ENCODE measurements around the gene TNNC1. TPM values are rescaled to one million over a fixed set of nuclear protein-coding genes. Genes with fewer than 3 reads are reported as not detected.

Gene TNNC1
- total RNA-seq, 1 donor from 2014 or later = 12.4 TPM

GRCh38 chr3:52420388-52420787 lies 33.5 kb downstream of the TNNC1 start:
- Histone ChIP-seq H3K27me3 (ENCODE audit: insufficient read depth, low read length) (no peaks in the 10 kb centered on the region), H4K20me1 (ENCODE audit: insufficient read depth, low read length) (no peaks in the 10 kb centered on the region), H3K4me2 (ENCODE audit: low read length) (no peak overlapping the region), H3K4me3 (ENCODE audit: insufficient read depth, low read depth, low read length) (no peak overlapping the region), H3K27ac (ENCODE audit: low read depth, low read length) (no peak overlapping the region), H3K79me2 (ENCODE audit: insufficient read depth, low read length) (no peaks in the 10 kb centered on the region), H3K9ac (ENCODE audit: low read length) (no peak overlapping the region), H3K36me3 (ENCODE audit: insufficient read depth, low read length) (no peaks in the 10 kb centered on the region), H2AFZ (ENCODE audit: low read depth, low read length) (no peak overlapping the region), H3K4me1 (ENCODE audit: insufficient read depth, low read length) (no peaks in the 10 kb centered on the region), H3K9me3 (ENCODE audit: insufficient read depth, low read depth, low read length) (no peaks in the 10 kb centered on the region)
- peaks cover 4% of the 10 kb centered on the region for H3K36me3 Mint-ChIP-seq (ENCODE audit: low read depth, unreplicated experiment)
- no peak overlapping the region for H3K4me3 Mint-ChIP-seq (ENCODE audit: unreplicated experiment)
- H3K4me1 Mint-ChIP-seq (ENCODE audit: low read depth, unreplicated experiment) = no peaks in the 10 kb centered on the region
- no peak for DNase-seq (ENCODE audit: low read depth)
- H3K27me3 Mint-ChIP-seq (ENCODE audit: low read depth, unreplicated experiment) = peaks cover 13% of the 10 kb centered on the region
- no peak overlapping the region for H3K27ac Mint-ChIP-seq (ENCODE audit: unreplicated experiment)
- FAIRE-seq = no peak
- TF ChIP-seq EZH2 (IDR thresholded peaks at IDR 0.05; ENCODE audit: insufficient read depth, low read length) = no peak
- TF ChIP-seq CTCF (IDR thresholded peaks at IDR 0.05; ENCODE audit: insufficient read depth, low read depth, low read length) = no peak
- H3K9me3 Mint-ChIP-seq (ENCODE audit: unreplicated experiment) = no peaks in the 10 kb centered on the region

GRCh38 chr3:52415800-52416199 lies 38.0 kb downstream of the TNNC1 start:
- no peak overlapping the region for H3K27ac Mint-ChIP-seq (ENCODE audit: unreplicated experiment)
- Histone ChIP-seq H4K20me1 (ENCODE audit: insufficient read depth, low read length) (peaks cover 13% of the 10 kb centered on the region), H3K4me3 (ENCODE audit: insufficient read depth, low read depth, low read length) (no peak overlapping the region), H3K4me1 (ENCODE audit: insufficient read depth, low read length) (peaks cover 13% of the 10 kb centered on the region), H2AFZ (ENCODE audit: low read depth, low read length) (no peak overlapping the region), H3K27ac (ENCODE audit: low read depth, low read length) (no peak overlapping the region), H3K36me3 (ENCODE audit: insufficient read depth, low read length) (no peaks in the 10 kb centered on the region), H3K27me3 (ENCODE audit: insufficient read depth, low read length) (no peaks in the 10 kb centered on the region), H3K79me2 (ENCODE audit: insufficient read depth, low read length) (no peaks in the 10 kb centered on the region), H3K4me2 (ENCODE audit: low read length) (no peak overlapping the region), H3K9ac (ENCODE audit: low read length) (no peak overlapping the region), H3K9me3 (ENCODE audit: insufficient read depth, low read depth, low read length) (no peaks in the 10 kb centered on the region)
- H3K27me3 Mint-ChIP-seq (ENCODE audit: low read depth, unreplicated experiment) = no peaks in the 10 kb centered on the region
- H3K9me3 Mint-ChIP-seq (ENCODE audit: unreplicated experiment) = no peaks in the 10 kb centered on the region
- peaks cover 2% of the 10 kb centered on the region for H3K4me1 Mint-ChIP-seq (ENCODE audit: low read depth, unreplicated experiment)
- DNase-seq (ENCODE audit: low read depth) = no peak
- H3K4me3 Mint-ChIP-seq (ENCODE audit: unreplicated experiment) = no peak overlapping the region
- H3K36me3 Mint-ChIP-seq (ENCODE audit: low read depth, unreplicated experiment) = peaks cover 2% of the 10 kb centered on the region
- FAIRE-seq = no peak
- TF ChIP-seq EZH2 (IDR thresholded peaks at IDR 0.05; ENCODE audit: insufficient read depth, low read length) = no peak
- no peak for TF ChIP-seq CTCF (IDR thresholded peaks at IDR 0.05; ENCODE audit: insufficient read depth, low read depth, low read length)

- H3K4me1 ChIP-seq (ENCODE audit: insufficient read depth, low read length) = peaks cover 26% of the 10 kb centered on the region
- peak overlapping the region; percentile 95 for H3K9ac ChIP-seq (ENCODE audit: low read length)
- Mint-ChIP-seq H3K9me3 (ENCODE audit: unreplicated experiment) (no peaks in the 10 kb centered on the region), H3K4me1 (ENCODE audit: low read depth, unreplicated experiment) (peaks cover 11% of the 10 kb centered on the region), H3K4me3 (ENCODE audit: unreplicated experiment) (peak overlapping the region; percentile 92), H3K36me3 (ENCODE audit: low read depth, unreplicated experiment) (peaks cover 12% of the 10 kb centered on the region), H3K27me3 (ENCODE audit: low read depth, unreplicated experiment) (no peaks in the 10 kb centered on the region), H3K27ac (ENCODE audit: unreplicated experiment) (peak overlapping the region; percentile 89)
- DNase-seq (ENCODE audit: low read depth) (no peak), FAIRE-seq (no peak)
- TF ChIP-seq CTCF (IDR thresholded peaks at IDR 0.05; ENCODE audit: insufficient read depth, low read depth, low read length) (no peak), EZH2 (IDR thresholded peaks at IDR 0.05; ENCODE audit: insufficient read depth, low read length) (no peak)
- H3K27me3 ChIP-seq (ENCODE audit: insufficient read depth, low read length) = no peaks in the 10 kb centered on the region
- H4K20me1 ChIP-seq (ENCODE audit: insufficient read depth, low read length) = peaks cover 34% of the 10 kb centered on the region
- H3K9me3 ChIP-seq (ENCODE audit: insufficient read depth, low read depth, low read length) = no peaks in the 10 kb centered on the region
- peak overlapping the region; percentile 98 for H3K4me2 ChIP-seq (ENCODE audit: low read length)
- H3K4me3 ChIP-seq (ENCODE audit: insufficient read depth, low read depth, low read length) = peak overlapping the region; percentile 90
- peaks cover 11% of the 10 kb centered on the region for H3K36me3 ChIP-seq (ENCODE audit: insufficient read depth, low read length)
- H2AFZ ChIP-seq (ENCODE audit: low read depth, low read length) = no peak overlapping the region
- no peak overlapping the region for H3K27ac ChIP-seq (ENCODE audit: low read depth, low read length)
- peaks cover 37% of the 10 kb centered on the region for H3K79me2 ChIP-seq (ENCODE audit: insufficient read depth, low read length)
Observed at GRCh38 chr3:52408466-52408865, 45.4 kb downstream of the TNNC1 start.

Data from astrocyte (in vitro differentiated cells and primary cell).